ENCODE measurements around the gene SERPINA5.
"Not testable (repeated sequence)": the region's sequence is repeated elsewhere in the genome, so short reads cannot be mapped to it uniquely, and the experiment has no call there.

Gene SERPINA5

GRCh38 chr14:94624537-94625352 lies 43.5 kb downstream of the SERPINA5 start:
- DNase-seq = no peak

- DNase-seq = no peak
These were observed 44.1 kb downstream of the SERPINA5 start for GRCh38 chr14:94625353-94625635.

DNA sequence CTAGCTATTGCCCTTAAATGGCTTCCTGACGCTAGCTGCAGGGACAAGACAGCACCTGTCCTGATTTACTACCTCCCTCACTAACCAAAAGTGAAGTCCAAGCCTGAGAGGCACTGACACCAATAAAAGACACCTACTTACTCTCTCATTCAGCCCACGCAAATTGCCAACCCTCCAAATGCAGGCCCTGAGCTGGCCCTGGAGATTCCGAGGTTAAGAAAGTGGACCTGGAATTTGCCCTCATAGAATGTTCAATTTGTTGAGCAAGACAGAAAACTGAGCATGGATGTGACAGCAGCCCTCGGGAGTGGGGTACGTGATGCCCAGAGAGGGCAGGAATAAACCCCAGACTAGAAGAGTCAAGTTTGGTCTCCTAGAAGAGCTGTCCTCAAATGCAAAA lies 47.4 kb downstream of the SERPINA5 start:
- no peak for DNase-seq

DNA sequence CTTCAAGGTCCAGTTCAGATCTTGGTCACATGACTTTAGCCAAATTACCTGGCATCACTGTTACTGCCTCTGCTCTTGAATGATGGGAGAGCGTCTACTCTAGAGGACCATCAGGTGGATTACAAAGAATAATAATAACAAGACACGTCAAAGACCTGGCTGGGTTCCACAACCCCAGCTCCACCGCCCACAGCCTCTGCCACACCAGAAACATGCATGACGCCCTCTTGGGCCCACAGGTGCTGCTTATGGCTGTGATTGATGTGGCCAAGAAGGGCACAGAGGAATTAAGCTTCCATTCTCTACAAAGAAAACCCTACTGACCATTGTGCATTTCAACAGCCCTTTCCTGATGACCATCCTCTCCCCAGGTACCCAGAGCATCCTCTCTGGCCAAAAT lies 49.2 kb downstream of the SERPINA5 start:
- DNase-seq = no peak

- no peak for DNase-seq
These were observed 49.8 kb downstream of the SERPINA5 start for GRCh38 chr14:94631050-94631449.

DNA sequence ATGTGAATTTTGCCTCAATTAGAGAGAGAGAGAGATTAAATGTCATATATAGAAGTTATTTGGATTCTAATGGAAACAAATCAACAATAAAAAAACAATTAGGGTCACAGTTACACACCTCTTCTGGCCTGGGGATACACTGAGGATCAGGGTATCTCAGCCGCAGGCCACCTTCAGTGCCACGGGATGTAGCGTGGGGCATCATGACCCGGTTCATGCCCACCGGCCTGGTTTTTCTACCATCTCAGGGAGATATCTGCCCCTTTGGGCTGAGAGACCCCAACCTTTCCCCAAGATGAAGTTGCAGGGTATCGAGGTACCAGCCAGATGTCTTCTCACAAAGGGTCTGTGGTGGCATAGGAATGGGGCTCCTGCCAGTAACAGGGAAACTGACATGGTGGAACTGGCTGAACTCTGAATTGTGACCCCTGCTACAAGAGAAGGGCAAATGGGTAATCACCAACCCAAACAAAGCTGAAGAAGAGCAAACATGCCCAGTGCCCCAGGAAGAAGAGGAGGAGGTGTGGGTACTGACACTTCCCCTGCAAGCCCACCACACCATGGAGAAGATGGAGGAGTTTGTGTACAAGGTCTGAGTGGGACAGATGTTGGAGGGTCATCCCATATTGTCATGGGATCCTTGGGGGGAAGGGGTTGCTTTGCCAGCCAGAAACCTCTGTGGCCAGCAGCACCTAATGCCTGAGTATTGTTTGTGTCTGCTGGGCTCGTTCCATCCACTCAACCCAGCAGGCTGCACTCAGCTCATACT lies 50.5 kb downstream of the SERPINA5 start:
- DNase-seq = no peak

DNA sequence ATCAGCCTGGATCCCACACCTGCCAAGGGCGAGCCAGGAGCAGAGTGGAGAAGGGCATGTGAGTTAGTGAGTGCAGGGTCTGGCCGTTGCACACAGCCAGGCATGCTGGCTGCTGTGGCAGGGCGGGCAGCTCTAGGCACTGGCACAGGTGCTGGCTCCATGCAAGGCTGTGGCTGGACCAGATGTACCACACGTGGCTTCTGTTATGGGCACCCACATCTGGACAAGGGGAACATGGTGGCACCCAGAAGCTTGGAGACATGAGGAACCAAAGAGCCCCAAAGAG lies 51.0 kb downstream of the SERPINA5 start:
- no peak for DNase-seq

DNA sequence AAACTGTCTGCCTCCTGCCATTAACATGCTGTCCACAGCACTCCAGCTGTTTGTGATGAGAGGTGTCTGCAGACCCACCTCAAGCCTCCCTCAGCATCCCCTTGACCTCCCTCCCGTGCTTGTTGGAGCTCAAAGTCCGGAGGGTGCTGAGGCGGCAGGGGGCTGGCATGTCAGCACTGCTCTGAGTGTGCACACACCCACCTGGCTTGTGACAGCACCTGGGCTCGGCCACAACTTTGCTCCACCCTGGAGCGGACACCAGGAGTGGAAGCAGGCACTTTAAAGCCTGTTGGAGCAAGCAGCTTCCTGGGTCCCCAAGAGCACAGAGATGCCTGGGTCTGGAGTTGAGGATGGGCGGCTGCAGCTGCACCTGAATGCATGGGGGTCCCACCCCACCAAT lies 51.9 kb downstream of the SERPINA5 start:
- DNase-seq = no peak

DNA sequence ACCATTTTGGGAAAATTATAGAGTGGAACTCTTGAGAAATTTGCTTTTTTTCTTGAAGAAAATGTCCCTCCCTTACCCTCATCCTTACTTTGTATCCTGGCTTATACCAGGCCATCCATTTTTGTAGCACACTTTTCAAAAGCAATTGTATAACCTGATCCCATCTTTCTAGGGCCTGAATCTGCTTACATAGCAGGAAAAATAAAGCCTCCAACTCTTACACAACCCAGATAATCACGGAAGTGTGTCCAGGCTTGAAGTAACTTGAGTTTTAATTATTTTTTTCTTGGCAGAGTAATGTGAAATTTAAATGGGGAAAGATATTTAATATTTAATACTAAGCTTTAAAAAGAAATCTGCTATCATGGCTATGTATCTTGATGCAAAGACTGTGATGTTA lies 53.9 kb downstream of the SERPINA5 start:
- DNase-seq = no peak

DNA sequence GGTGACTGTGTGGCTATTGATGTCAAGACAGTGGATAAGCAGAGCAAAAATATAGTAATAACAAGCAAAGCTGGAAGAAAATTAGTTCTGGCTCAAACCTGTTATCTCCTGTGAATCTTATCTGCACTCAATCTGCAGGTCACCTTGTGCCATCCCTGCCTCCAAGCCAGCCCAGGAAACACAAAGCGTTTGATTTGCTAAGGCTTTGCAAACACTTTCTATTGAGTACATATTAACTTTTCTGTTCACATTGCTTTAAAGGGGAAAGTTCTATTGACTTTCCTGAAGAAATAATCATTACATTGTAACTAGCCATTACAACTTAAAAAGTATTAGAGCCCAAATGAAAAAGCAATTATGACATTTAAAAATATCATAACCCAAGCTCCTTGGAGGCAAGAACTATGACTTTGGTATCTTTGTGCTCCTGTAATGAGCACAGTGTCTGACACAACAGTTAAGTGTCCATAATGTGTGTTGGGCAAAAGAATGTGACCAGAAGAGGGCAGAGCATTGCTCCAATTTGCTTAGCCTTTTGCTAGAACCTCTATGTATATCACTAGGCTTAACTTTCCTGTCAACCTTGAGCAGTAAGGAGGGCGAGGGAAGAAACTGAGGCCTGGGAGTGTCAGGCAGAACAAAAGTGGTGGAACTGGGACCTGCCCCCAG lies 55.7 kb downstream of the SERPINA5 start:
- DNase-seq = no peak

- not testable (repeated sequence) for DNase-seq
These were observed 56.6 kb downstream of the SERPINA5 start for GRCh38 chr14:94637814-94638213.

GRCh38 chr14:94638339-94638738 lies 57.1 kb downstream of the SERPINA5 start:
- no peak for DNase-seq

- no peak for DNase-seq
These were observed 58.0 kb downstream of the SERPINA5 start for GRCh38 chr14:94638961-94639817.

- no peak for DNase-seq
These were observed 59.8 kb downstream of the SERPINA5 start for GRCh38 chr14:94640721-94641631.

DNA sequence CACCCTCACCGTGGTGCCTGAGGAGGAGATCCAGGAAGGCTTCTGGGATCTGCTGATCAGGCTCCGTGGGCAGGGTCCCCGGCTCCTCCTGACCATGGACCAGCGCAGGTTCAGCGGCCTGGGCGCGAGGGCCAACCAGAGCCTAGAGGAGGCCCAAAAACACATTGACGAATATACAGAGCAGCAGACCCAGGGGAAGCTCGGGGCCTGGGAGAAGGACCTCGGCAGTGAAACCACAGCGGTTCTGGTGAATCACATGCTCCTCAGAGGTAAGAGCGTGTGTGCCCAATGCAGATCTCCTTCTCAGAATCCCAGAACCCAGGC lies 60.4 kb downstream of the SERPINA5 start:
- no peak for DNase-seq

Measured in stimulated activated CD4-positive, alpha-beta T cell treated with anti-CD3 and anti-CD28 coated beads, Interleukin-12 subunit alpha, Interleukin-12 subunit beta, amount 100 ng/mL, for 4 hours (primary cell).